IPS-NIHi7 (cell line): Measurements from ENCODE around the gene RPL36.
A peak's percentile ranks its signal among the peaks of the same experiment; 100 is the strongest.
"Not testable (repeated sequence)": the region's sequence is repeated elsewhere in the genome, so short reads cannot be mapped to it uniquely, and the experiment has no call there.

ENCODE experiments used
- DNase-seq: peaks from one replicate; pipeline ENCODE4 v3.0.0; 2012; ENCODE audit warnings: mixed read lengths; ENCODE audit errors: extremely low spot score

The RPL36 gene

DNA sequence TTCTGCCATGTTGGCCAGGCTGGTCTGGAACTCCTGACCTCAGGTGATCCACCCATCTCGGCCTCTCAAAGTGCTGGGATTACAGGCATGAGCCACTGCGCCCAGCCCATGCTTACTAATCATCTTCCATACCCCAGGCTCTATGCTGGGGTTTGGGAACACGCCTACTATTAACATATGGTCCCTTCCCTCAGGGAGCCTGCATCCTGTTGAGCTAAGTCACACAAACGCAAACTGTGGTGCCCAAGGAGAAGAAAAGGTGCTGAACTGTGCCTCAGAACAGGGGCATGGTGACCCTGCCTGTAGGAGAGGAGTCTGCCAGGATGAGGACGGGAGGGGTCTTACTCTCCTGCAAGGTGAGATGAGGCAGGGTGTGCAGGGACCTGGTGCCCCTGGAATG lies 15.4 kb upstream of the RPL36 start:
- DNase-seq, result no peak

DNA sequence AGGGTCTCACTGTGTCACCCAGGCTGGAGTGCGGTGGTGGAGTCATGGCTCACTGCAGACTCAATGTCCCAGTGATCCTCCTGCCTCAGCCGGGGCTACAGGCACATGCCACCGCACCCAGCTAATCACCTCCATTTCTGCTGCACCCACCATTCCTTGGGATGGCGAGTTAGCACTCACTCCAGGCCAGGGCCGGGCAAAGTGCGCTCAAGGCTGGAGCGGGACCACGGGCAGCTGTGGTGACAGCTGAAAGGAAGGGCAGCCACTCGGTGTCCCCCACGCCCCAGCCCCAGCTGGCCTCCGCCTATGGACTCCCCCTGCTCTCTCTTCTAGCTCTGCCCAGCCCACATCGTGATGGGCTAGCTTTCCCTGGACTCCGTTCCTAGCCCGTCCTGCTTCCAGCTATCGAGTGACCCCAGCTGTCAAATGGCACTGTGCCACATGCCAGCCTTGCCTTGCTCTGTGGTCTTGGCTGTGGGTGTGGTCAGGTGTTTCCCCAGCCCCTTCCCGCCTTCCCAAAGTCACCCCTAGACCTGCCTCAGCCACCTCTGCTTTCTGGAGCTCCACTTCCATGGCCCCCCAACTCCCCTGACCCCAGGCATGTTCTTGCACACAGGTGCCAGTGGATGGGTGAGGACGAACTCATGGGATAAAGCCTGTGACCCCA lies 13.9 kb upstream of the RPL36 start:
- DNase-seq, result no peak

DNA sequence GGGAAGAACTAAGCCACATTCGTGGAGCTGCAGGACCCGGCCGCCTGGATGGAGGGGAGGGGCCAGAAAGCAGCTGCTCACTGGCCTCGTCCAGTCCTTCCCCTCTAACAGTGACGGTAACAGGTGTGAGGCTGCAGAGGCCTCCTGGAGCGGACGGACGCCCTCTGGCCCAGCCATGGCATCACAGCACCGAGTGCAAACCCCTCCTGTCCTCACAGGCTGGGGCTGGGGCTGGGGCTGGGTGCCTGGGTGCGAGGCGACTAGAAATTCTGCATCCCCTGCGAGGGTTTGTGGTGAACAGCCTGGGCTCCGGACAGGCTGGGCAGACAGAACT lies 13.4 kb upstream of the RPL36 start:
- no peak for DNase-seq

DNA sequence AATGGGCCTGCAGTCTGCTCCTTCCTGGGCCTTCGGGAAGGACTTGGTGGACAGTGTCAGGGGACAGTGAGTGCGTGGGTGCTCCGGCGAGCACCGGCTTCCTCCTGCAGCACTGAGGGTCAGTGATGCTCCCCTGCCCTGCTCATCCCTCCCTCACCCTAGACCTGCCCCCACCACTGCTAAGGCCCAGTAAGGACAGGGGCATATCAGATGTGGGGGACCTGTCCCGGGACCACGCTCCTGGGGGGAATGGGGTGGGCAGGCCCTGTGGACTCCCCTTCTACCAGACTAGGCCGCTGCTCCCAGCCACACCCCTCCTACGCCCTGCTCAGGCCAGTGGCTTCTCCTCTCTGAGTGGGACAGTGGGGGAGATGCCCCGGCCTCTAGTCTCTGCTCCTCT lies 13.0 kb upstream of the RPL36 start:
- DNase-seq, result no peak

DNA sequence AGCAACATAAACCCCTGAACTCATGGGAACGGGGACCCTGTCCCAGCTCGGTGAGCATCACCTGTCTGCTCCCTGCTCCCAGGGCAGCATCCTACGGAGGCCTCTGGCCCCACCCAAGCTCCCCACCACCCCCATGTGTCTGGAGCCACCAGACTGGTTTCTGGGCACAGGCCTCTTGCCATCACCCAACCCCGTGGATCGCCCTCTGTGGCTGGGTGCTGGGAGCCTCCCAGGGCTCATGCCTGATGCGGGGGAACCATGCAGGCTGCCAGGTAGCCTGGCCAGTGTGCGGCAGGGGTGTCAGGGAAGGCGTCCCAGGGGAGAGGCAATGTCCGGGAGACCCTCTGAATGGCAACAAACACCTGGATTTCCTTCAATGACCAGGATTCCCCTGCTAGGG lies 12.5 kb upstream of the RPL36 start:
- DNase-seq, result no peak

DNA sequence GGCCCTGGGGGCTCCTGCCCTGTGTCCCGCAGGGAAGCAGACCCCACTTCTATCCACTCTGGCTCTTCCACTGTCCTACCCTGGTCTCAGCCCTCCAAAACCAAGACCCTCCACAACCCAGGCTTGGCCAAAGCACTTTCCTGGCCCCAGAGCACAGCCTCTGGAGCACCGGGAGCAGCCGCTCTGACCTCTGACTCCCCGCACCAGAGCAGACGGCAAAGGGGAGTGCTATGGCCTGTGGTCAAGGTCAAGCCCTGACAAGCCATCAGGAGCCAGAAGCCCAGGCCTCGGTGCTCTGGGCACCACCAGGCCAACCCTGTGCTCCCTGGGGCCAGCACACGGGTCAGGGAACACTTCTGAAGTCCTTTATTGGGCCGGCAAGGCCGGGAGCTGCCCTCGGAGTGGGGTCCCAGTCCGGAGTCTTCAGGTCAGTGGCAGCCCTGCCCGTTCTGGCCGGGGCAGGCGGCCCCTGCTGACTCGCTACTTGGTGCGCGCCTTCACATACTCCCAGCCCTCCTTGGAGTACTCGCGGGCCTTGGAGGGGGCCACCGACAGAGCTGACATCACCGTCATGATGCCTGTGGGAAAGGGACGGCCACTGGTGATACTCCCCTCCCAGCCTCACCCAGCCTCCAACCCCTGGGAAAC lies 11.9 kb upstream of the RPL36 start:
- no peak for DNase-seq

DNA sequence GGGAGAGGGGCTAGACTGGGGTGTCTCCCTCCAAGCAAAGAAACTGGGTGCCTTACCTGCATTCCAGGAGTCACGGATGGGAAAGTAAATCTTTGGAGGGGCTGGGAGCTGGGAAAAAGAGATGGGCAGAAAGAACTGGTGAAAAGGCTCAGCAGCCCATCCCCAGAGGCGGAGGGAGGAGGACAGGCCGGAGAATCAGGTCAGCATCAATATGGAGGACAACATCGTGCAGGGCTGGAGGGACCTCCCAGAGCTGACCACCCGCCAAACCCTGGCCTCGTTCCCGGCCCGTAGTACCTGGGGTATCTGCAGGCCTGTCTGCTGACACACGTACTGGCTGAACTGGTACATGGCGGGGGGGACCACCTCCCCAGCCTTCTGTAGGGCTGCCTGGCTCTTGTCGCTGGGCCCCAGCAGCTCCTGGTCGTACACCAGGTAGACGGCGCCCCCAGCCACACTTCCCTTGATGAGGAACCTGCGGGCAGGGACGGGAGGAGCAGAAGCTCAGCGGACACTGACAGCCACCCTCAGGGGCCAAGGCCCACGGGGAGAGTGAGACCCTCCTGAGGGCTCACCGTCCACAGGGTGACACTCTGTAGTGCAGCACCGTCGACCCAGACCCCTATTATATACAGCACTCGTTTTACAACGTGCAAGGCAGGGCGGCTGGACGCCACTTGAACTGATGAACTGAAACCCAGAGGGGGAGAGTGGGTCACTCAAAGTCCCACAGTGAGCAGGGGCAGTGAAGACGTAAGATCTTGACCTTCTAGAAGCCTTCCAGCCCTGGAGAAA lies 10.6 kb upstream of the RPL36 start:
- DNase-seq, result no peak

DNA sequence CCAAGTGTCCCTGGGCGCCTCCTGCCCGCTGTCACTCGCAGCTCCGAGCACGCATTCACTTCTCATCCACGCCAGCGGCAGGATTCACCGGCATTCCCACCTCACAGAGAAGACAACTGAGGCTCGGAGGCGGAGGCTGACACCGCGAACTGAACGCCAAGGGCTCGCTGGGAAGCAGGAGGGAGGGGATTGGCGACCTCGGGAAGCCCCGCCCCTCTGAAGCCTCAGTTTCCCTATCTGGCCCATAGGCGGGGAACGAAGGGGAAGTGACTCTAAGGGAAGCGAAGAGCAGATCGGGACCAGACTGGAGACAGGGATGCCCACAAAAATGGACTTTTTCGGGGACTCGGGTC lies 10.0 kb upstream of the RPL36 start:
- DNase-seq, result peak; percentile 56

DNA sequence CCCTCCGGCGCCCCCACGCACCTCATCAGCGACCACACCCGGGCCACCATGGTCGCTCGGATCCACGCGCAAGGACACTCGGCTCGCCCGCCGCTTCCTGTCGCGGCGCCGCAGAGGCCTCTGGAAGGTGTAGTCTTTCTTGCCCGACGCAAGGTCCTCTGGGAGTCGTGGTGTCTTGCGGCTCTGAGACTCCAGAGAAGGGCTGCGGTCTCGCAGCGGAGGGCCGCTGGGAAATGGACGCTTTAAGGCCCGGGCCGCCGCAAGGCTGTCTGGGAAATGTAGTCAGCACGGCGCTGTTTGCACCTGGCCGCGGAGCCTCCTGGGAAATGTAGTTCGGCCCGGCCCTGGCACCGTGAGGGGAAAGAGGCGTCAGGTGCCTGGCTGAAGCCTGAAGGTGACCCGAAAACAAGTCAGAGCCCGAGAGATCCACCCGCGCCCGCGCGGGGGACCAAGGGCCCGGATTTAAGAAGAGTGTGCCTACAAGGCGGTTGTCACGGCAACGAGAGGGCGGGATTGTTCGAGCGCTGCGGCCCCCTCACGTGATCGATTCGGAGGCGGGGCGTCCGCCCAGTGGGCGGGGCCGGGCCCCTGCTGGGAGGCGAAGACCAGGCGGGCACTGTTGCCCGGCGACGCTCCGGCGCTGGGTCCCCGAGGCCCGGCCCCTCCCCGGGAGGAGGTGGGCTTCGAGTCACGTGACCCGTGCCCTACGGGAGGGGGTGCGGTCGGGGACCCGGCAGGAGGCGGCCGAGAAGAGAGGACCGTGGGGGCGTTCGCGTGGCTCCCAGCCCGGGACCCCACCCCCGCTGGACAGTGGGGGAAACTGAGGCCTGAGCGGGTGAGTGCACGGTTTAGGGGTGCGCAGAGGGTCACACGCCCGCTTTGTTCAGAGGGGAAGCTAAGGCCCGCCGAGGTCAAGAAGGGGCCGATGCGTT lies 9.4 kb upstream of the RPL36 start, which contains the start of the genes HSD11B1L and MICOS13:
TSS of gene HSD11B1L (plus strand) at position 591 of the 932 bp plus-strand sequence. CDS start 3,806 bp downstream, outside the sequence.
TSS of gene MICOS13 (minus strand) at position 80 of the 932 bp plus-strand sequence. CDS start at position 50, 30 bp downstream.
- peak; percentile 97 for DNase-seq

DNA sequence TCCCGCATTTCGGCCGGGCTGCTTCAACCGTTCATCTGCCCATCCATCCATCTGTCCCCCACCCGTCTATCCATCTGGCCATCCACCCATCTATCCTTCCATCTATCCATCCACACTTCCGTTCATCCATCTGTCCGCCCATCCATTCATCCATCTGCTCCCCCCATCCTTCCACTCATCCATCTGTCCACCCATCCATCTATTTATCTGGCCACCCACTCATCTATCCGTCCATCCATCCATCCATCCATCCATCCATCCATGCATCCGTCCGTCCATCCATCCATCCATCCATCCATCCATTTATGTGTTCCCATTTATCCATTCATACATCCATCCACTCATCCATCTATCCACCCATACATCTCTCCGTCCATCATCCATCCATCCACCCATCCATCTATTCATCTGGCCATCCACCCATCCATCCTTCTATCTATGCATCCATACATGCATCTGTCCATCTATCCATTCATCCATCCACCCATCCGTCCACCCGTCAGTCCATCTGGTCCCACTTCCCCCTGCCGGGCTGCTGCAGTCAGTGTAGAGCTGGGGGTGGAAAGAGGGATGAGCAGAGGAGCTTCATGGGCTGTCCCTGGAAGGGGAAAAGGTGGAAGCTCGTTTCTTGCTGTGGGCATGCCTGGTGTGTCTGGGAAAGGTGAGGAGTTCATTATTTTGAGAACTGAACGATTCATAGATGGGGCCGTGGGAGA lies 8.5 kb upstream of the RPL36 start:
- DNase-seq, result no peak

DNA sequence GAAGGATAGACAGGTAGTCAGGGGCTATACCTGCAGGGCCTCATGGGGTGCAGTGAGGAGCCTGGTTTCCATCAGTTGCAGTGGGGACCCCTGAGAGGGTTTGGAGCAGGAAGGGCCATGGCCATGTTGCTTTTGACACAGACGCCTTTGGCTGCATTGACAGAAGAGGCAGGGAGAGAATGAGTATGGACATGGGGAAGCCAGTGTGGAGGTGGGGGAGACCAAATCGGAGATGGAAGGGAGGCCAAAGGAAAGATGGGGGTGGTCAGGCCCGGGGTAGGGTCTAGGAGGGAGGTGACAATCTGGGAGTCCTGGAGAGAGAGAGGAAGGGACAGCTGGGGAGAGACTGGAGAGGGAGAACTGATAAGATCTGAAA lies 8.0 kb upstream of the RPL36 start:
- no peak for DNase-seq

DNA sequence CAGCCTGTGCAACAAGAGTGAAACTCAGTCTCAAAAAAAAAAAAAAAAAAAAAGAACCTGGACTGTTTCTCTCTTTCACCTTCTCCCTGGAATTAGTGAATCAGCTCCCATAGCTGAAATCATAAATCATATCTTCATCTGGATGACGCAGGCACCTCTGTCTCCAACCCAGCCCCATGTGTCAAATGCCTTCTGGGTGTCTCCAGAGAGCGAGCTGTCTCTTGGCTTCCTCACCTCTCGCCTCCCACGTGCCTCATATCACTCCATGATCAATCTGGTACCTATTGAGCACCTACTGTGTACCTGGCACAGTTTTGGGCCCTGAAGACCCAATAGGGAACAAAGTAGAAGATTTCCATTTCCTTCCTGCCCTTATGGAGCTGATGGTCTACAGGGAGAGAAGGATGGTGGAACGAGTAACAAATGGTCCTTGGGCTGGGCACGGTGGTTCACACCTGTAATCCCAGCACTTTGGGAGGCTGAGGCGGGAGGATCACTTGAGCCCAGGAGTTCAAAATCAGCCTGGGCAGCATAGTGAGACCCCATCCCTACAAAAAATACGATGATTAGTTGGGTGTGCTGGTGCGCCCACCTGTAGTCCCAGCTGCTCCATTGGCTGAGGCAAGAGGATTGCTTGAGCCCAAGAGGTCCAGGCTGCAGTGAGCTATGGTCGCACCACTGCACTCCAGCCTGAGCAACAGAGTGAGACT lies 6.8 kb upstream of the RPL36 start:
- DNase-seq, result no peak

DNA sequence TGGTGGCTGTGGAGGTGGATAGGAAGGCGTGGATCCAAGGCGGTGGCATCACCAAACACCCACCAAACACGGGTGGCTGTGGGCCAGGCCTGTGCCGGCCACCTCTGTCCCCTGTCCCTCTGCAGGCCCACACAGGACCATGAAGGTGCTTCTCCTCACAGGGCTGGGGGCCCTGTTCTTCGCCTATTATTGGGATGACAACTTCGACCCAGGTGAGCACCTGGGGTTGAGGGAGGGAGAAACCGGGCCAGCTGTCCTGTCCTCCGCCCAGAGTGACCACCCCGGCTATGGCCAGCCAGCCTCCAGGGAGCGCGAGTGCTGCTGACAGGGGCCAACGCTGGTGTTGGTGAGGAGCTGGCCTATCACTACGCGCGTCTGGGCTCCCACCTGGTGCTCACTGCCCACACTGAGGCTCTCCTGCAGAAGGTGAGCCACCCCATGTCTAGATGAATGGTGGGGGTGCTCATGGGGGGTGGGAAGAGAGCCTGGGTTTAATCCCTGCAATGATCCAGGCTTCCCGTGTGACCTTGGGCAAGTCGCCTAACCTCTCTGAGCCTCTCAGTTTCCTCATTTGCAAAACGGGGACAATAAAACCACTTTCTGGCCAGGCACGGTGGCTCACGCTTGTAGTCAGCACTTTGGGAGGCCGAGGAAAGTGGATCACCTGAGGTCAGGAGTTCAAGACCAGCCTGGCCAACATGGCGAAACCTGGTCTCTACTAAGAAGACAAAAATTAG lies 5.2 kb upstream of the RPL36 start:
- no peak for DNase-seq

DNA sequence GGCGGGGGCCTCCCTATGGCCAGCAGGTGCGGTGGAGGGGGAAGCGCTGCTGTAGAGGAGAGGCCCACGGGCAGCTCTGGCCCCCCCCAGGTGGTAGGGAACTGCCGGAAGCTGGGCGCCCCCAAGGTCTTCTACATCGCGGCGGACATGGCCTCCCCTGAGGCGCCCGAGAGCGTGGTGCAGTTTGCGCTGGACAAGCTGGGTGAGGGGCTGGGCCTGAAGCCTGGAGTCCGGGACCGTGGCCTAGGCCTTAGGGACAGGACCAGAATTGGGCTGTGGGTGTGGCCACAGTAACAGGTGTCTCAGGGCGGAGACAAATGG lies 3.8 kb upstream of the RPL36 start:
- DNase-seq, result no peak

DNA sequence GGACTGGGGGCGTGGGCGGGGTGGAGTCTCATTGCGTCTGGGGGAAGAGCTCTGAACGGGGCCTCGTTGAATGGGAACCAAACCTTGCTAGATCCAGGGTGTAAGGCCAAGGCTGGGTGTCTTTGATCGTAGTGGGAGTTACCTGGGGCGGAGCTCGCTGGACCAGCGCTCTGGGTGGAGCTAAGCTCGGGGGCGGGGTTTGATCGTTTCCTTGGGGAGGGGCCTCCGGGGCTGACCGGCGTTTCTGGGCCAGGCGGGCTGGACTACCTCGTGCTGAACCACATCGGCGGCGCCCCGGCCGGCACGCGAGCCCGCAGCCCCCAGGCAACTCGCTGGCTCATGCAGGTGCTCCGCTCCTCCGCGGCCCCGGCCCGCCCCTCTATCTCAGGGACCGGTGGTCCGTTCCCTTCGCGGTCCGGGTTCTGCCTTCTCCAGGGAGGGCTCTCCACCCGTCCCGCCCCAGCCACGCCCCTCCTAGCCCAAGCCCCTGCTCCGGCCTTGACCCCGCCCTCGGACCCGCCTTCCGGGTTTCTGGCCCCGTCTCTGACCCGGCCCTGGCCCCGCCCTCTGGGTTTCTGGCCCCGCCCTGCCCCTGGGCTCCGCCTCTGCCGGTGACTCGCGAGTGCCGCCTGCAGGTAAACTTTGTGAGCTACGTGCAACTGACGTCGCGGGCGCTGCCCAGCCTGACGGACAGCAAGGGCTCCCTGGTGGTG lies 3.3 kb upstream of the RPL36 start:
- DNase-seq, result peak; percentile 97

DNA sequence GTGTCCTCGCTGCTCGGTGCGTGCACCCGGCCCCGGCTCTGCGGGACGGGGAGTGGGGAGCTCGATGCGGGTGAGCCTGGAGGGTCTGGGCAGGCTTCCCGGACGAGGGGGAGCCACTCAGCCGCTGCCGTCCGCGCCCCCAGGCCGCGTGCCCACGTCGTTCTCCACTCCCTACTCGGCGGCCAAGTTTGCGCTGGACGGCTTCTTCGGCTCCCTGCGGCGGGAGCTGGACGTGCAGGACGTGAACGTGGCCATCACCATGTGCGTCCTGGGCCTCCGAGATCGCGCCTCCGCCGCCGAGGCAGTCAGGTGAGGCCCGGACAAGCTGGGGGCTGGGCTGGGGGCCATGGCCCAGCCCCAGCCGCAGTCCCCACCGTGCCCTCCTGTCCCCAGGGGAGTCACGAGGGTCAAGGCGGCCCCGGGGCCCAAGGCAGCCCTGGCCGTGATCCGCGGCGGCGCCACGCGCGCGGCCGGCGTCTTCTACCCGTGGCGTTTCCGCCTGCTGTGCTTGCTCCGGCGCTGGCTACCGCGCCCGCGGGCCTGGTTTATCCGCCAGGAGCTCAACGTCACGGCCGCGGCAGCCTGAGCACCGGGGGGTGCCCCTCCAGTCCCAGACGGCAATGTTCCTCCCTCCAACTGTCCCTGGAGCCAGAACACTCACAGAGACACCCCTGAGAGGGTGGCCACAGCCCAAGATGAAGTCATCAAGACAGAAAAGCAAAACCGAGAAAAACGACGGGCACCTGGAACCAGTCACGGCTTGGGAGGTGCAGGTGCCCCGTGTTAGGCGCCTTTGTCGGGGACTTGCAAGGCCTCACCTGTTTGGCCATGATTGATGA lies 2.5 kb upstream of the RPL36 start:
- no peak for DNase-seq

DNA sequence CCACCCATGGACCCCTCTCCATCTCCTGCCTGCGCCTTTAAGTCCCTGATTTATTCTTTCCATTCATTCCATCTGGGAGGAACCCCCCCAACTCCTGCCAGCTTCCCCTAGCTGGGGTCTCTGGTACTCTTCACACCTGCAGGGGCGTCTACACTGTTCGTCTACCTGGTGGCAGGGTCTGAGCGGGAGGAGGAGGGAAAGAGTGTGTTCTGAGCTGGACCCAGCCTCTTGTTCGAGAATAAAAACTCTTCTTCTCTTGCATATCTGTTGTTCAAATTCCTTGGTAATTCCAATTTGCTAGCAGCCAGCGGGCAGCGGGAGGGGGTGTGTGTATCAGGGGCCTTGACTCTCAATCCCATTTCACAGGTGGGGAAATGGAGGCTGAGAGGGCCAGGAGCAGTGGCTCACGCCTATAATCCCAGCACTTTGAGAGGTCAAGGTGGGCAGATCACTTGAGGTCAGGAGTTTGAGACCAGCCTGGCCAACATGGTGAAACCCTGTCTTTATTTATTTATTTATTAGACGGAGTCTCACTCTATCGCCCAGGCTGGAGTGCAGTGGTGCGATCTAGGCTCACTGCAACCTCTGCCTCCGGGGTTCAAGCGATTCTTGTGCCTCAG lies 1.7 kb upstream of the RPL36 start:
- DNase-seq, result not testable (repeated sequence)
